Left renal pelvis (tissue), 4 donors: Measurements from ENCODE around the gene FOXI2. TPM values are rescaled to one million over a fixed set of nuclear protein-coding genes. Genes with fewer than 3 reads are reported as not detected.

Experiments used
- DNase-seq, 4 donors: peaks; one replicate each; pipeline ENCODE4 v3.0.0-alpha.2; 2013; ENCODE audit warnings: low read depth in 4 of 4, low spot score in 3 of 4
- polyA plus RNA-seq, 4 donors: library from polyadenylated mRNA; unstranded; fragments of 120-200 nt; gene quantifications; one replicate each; pipeline ENCODE4 v1.2.1, GENCODE V29; 2013; ENCODE audit not compliant: insufficient read length in 4 of 4

FOXI2 gene
- polyA plus RNA-seq, 4 donors, result 0.71 to 2.5 (median 1.6) TPM

DNA sequence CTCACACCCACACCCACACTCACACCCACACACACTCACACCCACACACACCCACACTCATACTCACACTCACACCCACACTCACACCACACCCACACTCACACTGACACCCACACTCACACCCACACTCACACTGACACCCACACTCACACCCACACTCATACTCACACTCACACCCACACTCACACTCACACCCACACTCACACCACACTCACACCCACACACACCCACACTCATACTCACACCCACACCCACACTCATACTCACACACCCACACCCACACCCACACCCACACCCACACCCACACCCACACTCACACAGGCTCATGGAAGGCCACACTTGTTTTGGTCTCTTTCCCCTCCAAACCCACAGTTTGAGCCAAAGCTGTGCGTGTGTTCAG, 2.9 kb downstream of the FOXI2 start:
- no peak for DNase-seq

- DNase-seq, result no peak
These were observed 3.6 kb downstream of the FOXI2 start for GRCh38 chr10:127740596-127740995.

DNA sequence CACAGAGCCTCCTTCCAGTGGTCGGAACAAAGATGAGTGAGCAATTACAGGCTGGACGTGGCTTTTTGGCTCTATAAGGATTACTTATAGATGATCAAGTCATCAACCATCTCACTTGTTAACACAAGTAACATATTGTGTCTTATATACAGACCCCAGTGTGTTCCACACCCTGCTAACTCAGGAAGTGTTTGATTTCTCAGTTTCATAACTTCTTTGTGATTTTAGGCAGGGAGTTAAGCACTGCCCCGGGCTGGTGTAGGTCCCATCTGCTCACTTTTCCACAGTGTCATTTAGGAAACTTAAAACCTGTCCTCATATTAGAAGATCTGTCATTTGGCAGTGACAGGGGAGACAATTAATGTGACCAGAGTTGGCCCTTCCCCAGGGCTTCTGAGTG, 6.2 kb downstream of the FOXI2 start:
- no peak for DNase-seq

- DNase-seq, result no peak
These were observed 8.0 kb downstream of the FOXI2 start for GRCh38 chr10:127744956-127745355.

DNA sequence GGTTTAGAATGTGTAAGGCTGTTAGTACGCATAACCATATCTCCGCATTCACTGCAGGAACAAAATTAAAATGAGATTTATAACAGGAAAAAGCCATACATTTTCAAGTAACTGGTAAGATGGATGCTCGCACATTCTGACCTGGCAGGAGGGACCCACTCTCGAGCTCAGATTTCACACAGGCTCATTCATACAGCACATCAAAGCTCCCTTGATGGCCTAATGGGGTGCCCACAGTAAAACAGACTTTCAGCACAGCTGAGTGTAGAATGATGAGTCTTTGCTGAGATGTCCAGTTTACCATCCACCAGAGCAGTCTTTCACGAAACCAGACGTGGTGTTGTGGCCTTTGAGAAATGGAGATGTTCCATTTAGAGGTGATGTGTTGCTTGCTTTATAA, 8.9 kb downstream of the FOXI2 start:
- no peak for DNase-seq

GRCh38 chr10:127755753-127756152, 18.8 kb downstream of the FOXI2 start:
- DNase-seq, result no peak

GRCh38 chr10:127756264-127756663, 19.3 kb downstream of the FOXI2 start:
- DNase-seq, result no peak

- DNase-seq, result no peak
These were observed 20.0 kb downstream of the FOXI2 start for GRCh38 chr10:127757033-127757432.

GRCh38 chr10:127759276-127759675, 22.3 kb downstream of the FOXI2 start:
- DNase-seq, result no peak

DNA sequence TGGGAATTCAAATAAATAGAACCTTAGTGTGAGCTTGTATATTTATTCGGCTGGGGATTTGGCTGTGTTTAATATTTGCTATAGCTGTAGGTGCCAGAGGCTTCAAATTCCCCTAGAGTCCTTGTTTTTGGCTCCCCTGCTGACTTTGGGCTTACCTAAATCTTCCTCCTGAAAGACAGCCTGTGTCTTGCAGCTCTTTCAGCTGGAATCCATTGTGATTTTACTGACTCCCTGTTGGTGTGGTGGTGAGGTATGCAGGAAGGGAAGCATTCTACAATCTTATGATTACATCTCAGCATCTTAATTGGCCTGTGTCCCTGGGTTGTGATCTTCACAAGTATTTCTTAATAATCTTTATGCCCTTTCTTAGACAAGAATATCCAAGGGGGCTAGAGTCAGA, 25.9 kb downstream of the FOXI2 start:
- no peak for DNase-seq

DNA sequence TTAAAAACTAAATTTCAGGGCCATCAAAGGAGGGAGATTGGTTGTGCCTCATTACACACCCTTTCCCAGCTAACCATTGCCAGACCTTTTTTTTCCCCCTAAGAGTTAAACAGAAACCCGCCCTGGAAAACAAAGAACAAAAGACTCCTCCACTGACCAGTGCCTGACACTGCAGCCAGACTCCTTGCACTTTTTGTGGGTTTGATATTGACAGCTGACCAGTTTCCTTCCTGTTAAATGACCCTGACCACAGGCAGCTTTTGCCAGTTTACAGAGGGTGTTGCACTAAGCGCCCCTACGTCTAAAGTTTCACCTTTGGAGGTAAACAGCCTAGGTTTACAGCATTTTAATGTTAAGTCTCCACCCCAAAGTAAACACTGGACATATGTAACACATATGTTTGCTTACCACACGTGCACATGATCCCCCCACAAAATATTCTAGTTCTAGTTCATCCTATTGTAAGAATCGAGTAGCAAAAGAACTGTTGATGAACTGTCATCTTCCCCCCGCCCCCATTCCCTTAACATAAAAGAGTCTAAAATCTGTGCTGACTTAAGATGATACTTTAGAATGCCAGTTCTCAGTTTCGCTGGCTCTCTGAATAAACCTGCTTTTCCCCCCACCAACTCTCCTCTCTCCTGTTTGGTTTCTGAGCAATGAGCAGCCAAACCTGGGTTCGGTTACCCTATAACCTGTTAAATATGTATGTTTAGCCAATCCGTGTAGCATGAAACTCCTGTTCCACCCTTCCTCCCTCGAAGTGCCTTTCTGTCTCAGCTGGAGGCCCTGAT, 38.0 kb downstream of the FOXI2 start:
- DNase-seq, result peak in 1 of 4 donors; percentile 10

- no peak for DNase-seq
These were observed 39.8 kb downstream of the FOXI2 start for GRCh38 chr10:127776816-127777215.

- no peak for DNase-seq
These were observed 44.4 kb downstream of the FOXI2 start for GRCh38 chr10:127781412-127781811.

DNA sequence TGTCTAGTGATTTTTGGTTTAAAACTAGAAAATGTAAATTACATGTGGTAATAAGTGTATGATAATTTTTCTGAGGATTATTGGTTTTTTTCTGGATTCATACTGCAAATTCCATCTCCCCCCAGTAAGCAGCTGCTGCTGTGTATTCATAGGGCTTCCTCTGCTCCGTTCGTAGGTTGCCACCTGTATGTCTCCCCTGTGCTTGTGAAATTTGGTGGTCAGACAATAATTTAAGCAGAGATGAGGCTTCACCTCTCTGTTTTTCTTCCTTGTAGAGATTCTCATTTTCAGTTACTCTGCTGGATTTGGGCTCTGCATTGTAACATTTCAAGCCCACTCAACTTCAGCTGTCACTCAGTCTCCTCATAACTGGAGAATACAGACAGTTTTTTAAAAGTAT, 50.9 kb downstream of the FOXI2 start:
- no peak for DNase-seq

DNA sequence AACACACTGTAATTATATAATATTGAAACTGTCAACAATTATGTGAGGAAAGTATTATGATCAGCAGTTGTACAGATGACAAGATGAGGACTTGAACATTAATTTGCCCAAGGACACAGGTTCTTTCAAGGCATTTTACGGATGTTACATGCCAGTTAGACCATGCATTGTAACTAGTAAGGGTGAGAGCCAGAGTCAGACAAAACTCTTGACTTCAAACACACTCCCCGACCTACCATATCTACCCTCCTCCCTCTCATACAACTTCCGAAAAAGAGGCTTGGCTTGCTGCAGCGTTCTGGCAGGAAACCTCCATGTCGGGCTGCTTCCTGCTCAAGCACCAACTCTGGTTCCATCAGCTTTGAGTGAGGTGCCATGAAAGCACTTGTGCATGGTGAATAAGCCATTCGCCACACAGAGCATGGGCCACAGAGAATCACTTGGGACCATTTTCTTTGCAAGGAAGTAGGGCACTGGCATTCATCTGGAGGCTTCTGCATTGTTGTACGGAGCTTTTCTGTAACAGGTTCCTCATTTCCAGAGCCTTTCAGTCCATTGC, 53.2 kb downstream of the FOXI2 start:
- DNase-seq, result no peak

Other genes with a start within 250 kb of the FOXI2 start
- gene NPS, start 187.9 kb upstream of the FOXI2 start, polyA plus RNA-seq, result not detected
- 10 to 100 TPM in 3 of 4 donors, not detected in 1; 14.4 to 19.7 (median 17.0) TPM for gene CLRN3, start 155.8 kb downstream of the FOXI2 start, polyA plus RNA-seq
- gene PTPRE, start 169.9 kb downstream of the FOXI2 start, polyA plus RNA-seq, result 1 to 10 TPM; 4.0 to 8.0 (median 6.6) TPM